Endothelial cell of umbilical vein (primary cell): ENCODE results near the gene CPED1.

ENCODE experiments used
- CTCF ChIP-seq, 2 donors: IDR thresholded peaks; 1 replicate in 1 of 2; 2 replicates in 1 of 2; pipeline ENCODE4 v1.5.1; 2011; ENCODE audit warnings: low read length in 2 of 2, mild to moderate bottlenecking in 2 of 2, moderate library complexity in 2 of 2, control low read depth in 1 of 2, inconsistent platforms in 1 of 2, low read depth in 1 of 2; ENCODE audit not compliant: insufficient read depth in 1 of 2; ENCODE audit errors: extremely low read depth in 1 of 2
- EZH2 ChIP-seq: IDR thresholded peaks from 2 replicates; pipeline ENCODE4 v1.6.1; 2012; ENCODE audit warnings: borderline replicate concordance, low read depth, mild to moderate bottlenecking, moderate library complexity, low read length, inconsistent platforms; ENCODE audit not compliant: severe bottlenecking
- FOS ChIP-seq: IDR thresholded peaks from 2 replicates; pipeline ENCODE4 v1.6.1; 2011; ENCODE audit warnings: mild to moderate bottlenecking, low read length, moderate library complexity, borderline replicate concordance; ENCODE audit not compliant: insufficient read depth
- GATA2 ChIP-seq: IDR thresholded peaks from 2 replicates; pipeline ENCODE4 v1.7.0; 2011; ENCODE audit warnings: low read depth, mild to moderate bottlenecking, moderate library complexity, mixed read lengths, low read length; ENCODE audit not compliant: insufficient read length, insufficient read depth
- JUN ChIP-seq: IDR thresholded peaks from 2 replicates; pipeline ENCODE4 v1.6.1; 2011; ENCODE audit warnings: borderline replicate concordance, low read depth; ENCODE audit not compliant: insufficient read length, insufficient read depth
- POLR2A ChIP-seq: IDR thresholded peaks from 2 replicates; pipeline ENCODE4 v1.6.1; 2012; ENCODE audit warnings: low read depth, mild to moderate bottlenecking, control low read depth, low read length
- POLR2AphosphoS5 ChIP-seq: IDR thresholded peaks from 2 replicates; pipeline ENCODE4 v1.6.1; 2012; ENCODE audit warnings: low read depth, mild to moderate bottlenecking, control low read depth, low read length, moderate library complexity; ENCODE audit not compliant: insufficient read depth
- TF ChIP-seq, protein P1 (sequence below): IDR thresholded peaks from 2 replicates; pipeline ENCODE4 v1.6.1; 2011; ENCODE audit not compliant: insufficient read depth, insufficient read length

DNA sequence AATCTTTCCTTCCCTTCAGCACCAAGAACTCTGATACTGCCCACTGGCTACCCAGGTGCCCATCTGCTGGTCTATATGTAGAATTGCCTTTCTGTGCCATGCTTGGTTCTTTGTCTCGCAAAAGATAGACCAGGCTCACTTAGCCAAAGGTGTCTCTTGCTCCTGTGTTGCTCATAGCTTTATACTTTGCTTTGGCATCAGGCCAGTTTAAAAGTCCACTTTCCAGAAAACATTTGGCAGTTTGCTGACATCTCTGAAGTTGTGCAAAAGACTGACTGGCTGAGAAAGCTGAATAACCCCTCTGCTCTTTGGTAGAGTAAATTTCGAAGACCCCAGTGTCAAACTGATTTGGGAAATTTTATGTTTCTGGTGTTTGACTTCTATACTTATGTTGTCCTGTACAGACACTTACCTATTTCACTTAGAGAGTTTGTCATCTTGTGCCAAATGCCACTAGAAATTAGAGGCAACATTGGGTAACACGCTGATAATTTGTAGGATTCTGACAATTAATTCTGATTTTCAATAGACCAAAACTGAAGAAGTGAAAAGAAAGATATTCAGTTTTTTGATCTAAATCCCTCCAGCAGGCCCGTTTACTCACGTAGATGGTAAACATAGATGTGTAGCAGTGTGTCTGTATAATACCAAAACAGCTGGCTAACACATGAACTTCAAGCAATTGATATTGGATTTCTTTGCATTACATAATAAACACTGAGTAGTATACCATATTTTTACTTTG is 91.1 kb downstream of the CPED1 start:
- no peak for TF ChIP-seq POLR2AphosphoS5
- no peak for TF ChIP-seq CTCF (IDR thresholded peaks at IDR 0.05; ENCODE audit: extremely low read depth in 1 of 2, insufficient read depth in 1 of 2, low read depth in 1 of 2, low read length in 2 of 2)
- no peak for TF ChIP-seq EZH2
- no peak for TF ChIP-seq POLR2A
- TF ChIP-seq JUN = no peak
- TF ChIP-seq, protein P1, sequence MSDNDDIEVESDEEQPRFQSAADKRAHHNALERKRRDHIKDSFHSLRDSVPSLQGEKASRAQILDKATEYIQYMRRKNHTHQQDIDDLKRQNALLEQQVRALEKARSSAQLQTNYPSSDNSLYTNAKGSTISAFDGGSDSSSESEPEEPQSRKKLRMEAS = no peak
- TF ChIP-seq FOS = no peak
- no peak for TF ChIP-seq GATA2
